Measurements from ENCODE around the gene UBE2B.
"Not testable (repeated sequence)": the region's sequence is repeated elsewhere in the genome, so short reads cannot be mapped to it uniquely, and the experiment has no call there.

The UBE2B gene

GRCh38 chr5:134370871-134371833 lies at the start of gene UBE2B:
Gene UBE2B, plus strand, starts transcription at chr5:134371569. Its CDS starts 27 bp downstream, at chr5:134371596.
- DNase-seq (ENCODE audit: low spot score): peak; percentile 99
- Histone ChIP-seq H3K27ac (peak within 1 kb of the TSS; percentile 97 to 100), H3K4me3 (peak within 1 kb of the TSS; percentile 85)
- TF ChIP-seq CTCF (IDR thresholded peaks at IDR 0.05): no peak

- Histone ChIP-seq H3K4me3 (no peak overlapping the region), H3K27ac (no peak overlapping the region)
- DNase-seq (ENCODE audit: low spot score): no peak
- TF ChIP-seq CTCF (IDR thresholded peaks at IDR 0.05): no peak
Measured at GRCh38 chr5:134327327-134327726, 44.0 kb upstream of the UBE2B start.

GRCh38 chr5:134328619-134329018 lies 42.8 kb upstream of the UBE2B start:
- no peak for DNase-seq (ENCODE audit: low spot score)
- TF ChIP-seq CTCF (IDR thresholded peaks at IDR 0.05): no peak
- Histone ChIP-seq H3K4me3 (no peak overlapping the region), H3K27ac (no peak overlapping the region)

GRCh38 chr5:134336833-134337232 lies 34.5 kb upstream of the UBE2B start:
- H3K27ac ChIP-seq; DNase-seq (ENCODE audit: low spot score); H3K4me3 ChIP-seq: not testable (repeated sequence)

- not testable (repeated sequence) for DNase-seq (ENCODE audit: low spot score); H3K4me3 ChIP-seq; H3K27ac ChIP-seq
Measured at GRCh38 chr5:134343500-134343899, 27.9 kb upstream of the UBE2B start.

- H3K27ac ChIP-seq; DNase-seq (ENCODE audit: low spot score); H3K4me3 ChIP-seq: not testable (repeated sequence)
Measured at GRCh38 chr5:134345476-134345875, 25.9 kb upstream of the UBE2B start.

GRCh38 chr5:134345996-134346395 lies 25.4 kb upstream of the UBE2B start:
- H3K4me3 ChIP-seq: no peak overlapping the region
- TF ChIP-seq CTCF (IDR thresholded peaks at IDR 0.05): no peak
- no peak for DNase-seq (ENCODE audit: low spot score)
- H3K27ac ChIP-seq: no peak overlapping the region

- Histone ChIP-seq H3K4me3 (no peak overlapping the region), H3K27ac (no peak overlapping the region)
- DNase-seq (ENCODE audit: low spot score): no peak
- TF ChIP-seq CTCF (IDR thresholded peaks at IDR 0.05): no peak
Measured at GRCh38 chr5:134349463-134349862, 21.9 kb upstream of the UBE2B start.

Data from coronary artery (tissue), 2 donors.